ENCODE measurements around the gene EPHA3. TPM values are rescaled to one million over a fixed set of nuclear protein-coding genes. Genes with fewer than 3 reads are reported as not detected.

The EPHA3 gene
- total RNA-seq, 1 donor from 2014 or later = 5.0 TPM

GRCh38 chr3:89280822-89281365, 173.5 kb downstream of the EPHA3 start:
- Histone ChIP-seq H3K79me2 (ENCODE audit: insufficient read depth, low read length) (no peaks in the 10 kb centered on the region), H3K27ac (ENCODE audit: low read depth, low read length) (no peak overlapping the region), H2AFZ (ENCODE audit: low read depth, low read length) (no peak overlapping the region), H3K4me1 (ENCODE audit: insufficient read depth, low read length) (no peaks in the 10 kb centered on the region), H3K9me3 (ENCODE audit: insufficient read depth, low read depth, low read length) (no peaks in the 10 kb centered on the region), H3K9ac (ENCODE audit: low read length) (no peak overlapping the region), H4K20me1 (ENCODE audit: insufficient read depth, low read length) (no peaks in the 10 kb centered on the region), H3K4me3 (ENCODE audit: insufficient read depth, low read depth, low read length) (no peak overlapping the region), H3K27me3 (ENCODE audit: insufficient read depth, low read length) (no peaks in the 10 kb centered on the region), H3K36me3 (ENCODE audit: insufficient read depth, low read length) (no peaks in the 10 kb centered on the region), H3K4me2 (ENCODE audit: low read length) (no peak overlapping the region)
- Mint-ChIP-seq H3K36me3 (ENCODE audit: low read depth, unreplicated experiment) (no peaks in the 10 kb centered on the region), H3K27me3 (ENCODE audit: low read depth, unreplicated experiment) (no peaks in the 10 kb centered on the region), H3K4me1 (ENCODE audit: low read depth, unreplicated experiment) (peaks cover 3% of the 10 kb centered on the region), H3K9me3 (ENCODE audit: unreplicated experiment) (no peaks in the 10 kb centered on the region), H3K4me3 (ENCODE audit: unreplicated experiment) (no peak overlapping the region), H3K27ac (ENCODE audit: unreplicated experiment) (no peak overlapping the region)
- FAIRE-seq (no peak), DNase-seq (ENCODE audit: low read depth) (no peak)
- no peak for TF ChIP-seq EZH2 (IDR thresholded peaks at IDR 0.05; ENCODE audit: insufficient read depth, low read length)
- no peak for TF ChIP-seq CTCF (IDR thresholded peaks at IDR 0.05; ENCODE audit: insufficient read depth, low read depth, low read length)

GRCh38 chr3:89287902-89288508, 180.6 kb downstream of the EPHA3 start:
- H3K27ac ChIP-seq (ENCODE audit: low read depth, low read length) = no peak overlapping the region
- H2AFZ ChIP-seq (ENCODE audit: low read depth, low read length) = no peak overlapping the region
- TF ChIP-seq CTCF (IDR thresholded peaks at IDR 0.05; ENCODE audit: insufficient read depth, low read depth, low read length) = no peak
- TF ChIP-seq EZH2 (IDR thresholded peaks at IDR 0.05; ENCODE audit: insufficient read depth, low read length) = no peak
- no peak overlapping the region for H3K4me2 ChIP-seq (ENCODE audit: low read length)
- no peaks in the 10 kb centered on the region for H3K27me3 ChIP-seq (ENCODE audit: insufficient read depth, low read length)
- H3K4me3 ChIP-seq (ENCODE audit: insufficient read depth, low read depth, low read length) = no peak overlapping the region
- FAIRE-seq = no peak
- no peaks in the 10 kb centered on the region for H3K9me3 Mint-ChIP-seq (ENCODE audit: unreplicated experiment)
- H3K36me3 ChIP-seq (ENCODE audit: insufficient read depth, low read length) = no peaks in the 10 kb centered on the region
- no peak overlapping the region for H3K4me3 Mint-ChIP-seq (ENCODE audit: unreplicated experiment)
- no peaks in the 10 kb centered on the region for H3K36me3 Mint-ChIP-seq (ENCODE audit: low read depth, unreplicated experiment)
- no peak overlapping the region for H3K27ac Mint-ChIP-seq (ENCODE audit: unreplicated experiment)
- no peaks in the 10 kb centered on the region for H3K9me3 ChIP-seq (ENCODE audit: insufficient read depth, low read depth, low read length)
- DNase-seq (ENCODE audit: low read depth) = no peak
- H3K4me1 ChIP-seq (ENCODE audit: insufficient read depth, low read length) = no peaks in the 10 kb centered on the region
- no peaks in the 10 kb centered on the region for H3K79me2 ChIP-seq (ENCODE audit: insufficient read depth, low read length)
- no peaks in the 10 kb centered on the region for H3K27me3 Mint-ChIP-seq (ENCODE audit: low read depth, unreplicated experiment)
- H3K4me1 Mint-ChIP-seq (ENCODE audit: low read depth, unreplicated experiment) = no peaks in the 10 kb centered on the region
- no peak overlapping the region for H3K9ac ChIP-seq (ENCODE audit: low read length)
- H4K20me1 ChIP-seq (ENCODE audit: insufficient read depth, low read length) = no peaks in the 10 kb centered on the region

GRCh38 chr3:89289574-89290190, 182.3 kb downstream of the EPHA3 start:
- Histone ChIP-seq H3K9ac (ENCODE audit: low read length) (no peak overlapping the region), H3K9me3 (ENCODE audit: insufficient read depth, low read depth, low read length) (no peaks in the 10 kb centered on the region), H3K4me3 (ENCODE audit: insufficient read depth, low read depth, low read length) (no peak overlapping the region), H4K20me1 (ENCODE audit: insufficient read depth, low read length) (no peaks in the 10 kb centered on the region), H3K27me3 (ENCODE audit: insufficient read depth, low read length) (no peaks in the 10 kb centered on the region), H3K4me2 (ENCODE audit: low read length) (no peak overlapping the region), H3K36me3 (ENCODE audit: insufficient read depth, low read length) (no peaks in the 10 kb centered on the region), H3K4me1 (ENCODE audit: insufficient read depth, low read length) (no peaks in the 10 kb centered on the region), H3K27ac (ENCODE audit: low read depth, low read length) (no peak overlapping the region), H2AFZ (ENCODE audit: low read depth, low read length) (no peak overlapping the region), H3K79me2 (ENCODE audit: insufficient read depth, low read length) (no peaks in the 10 kb centered on the region)
- TF ChIP-seq CTCF (IDR thresholded peaks at IDR 0.05; ENCODE audit: insufficient read depth, low read depth, low read length) = no peak
- TF ChIP-seq EZH2 (IDR thresholded peaks at IDR 0.05; ENCODE audit: insufficient read depth, low read length) = no peak
- H3K27ac Mint-ChIP-seq (ENCODE audit: unreplicated experiment) = no peak overlapping the region
- no peak overlapping the region for H3K4me3 Mint-ChIP-seq (ENCODE audit: unreplicated experiment)
- no peaks in the 10 kb centered on the region for H3K4me1 Mint-ChIP-seq (ENCODE audit: low read depth, unreplicated experiment)
- H3K9me3 Mint-ChIP-seq (ENCODE audit: unreplicated experiment) = no peaks in the 10 kb centered on the region
- no peaks in the 10 kb centered on the region for H3K36me3 Mint-ChIP-seq (ENCODE audit: low read depth, unreplicated experiment)
- FAIRE-seq (no peak), DNase-seq (ENCODE audit: low read depth) (no peak)
- H3K27me3 Mint-ChIP-seq (ENCODE audit: low read depth, unreplicated experiment) = no peaks in the 10 kb centered on the region

Measured in astrocyte (in vitro differentiated cells and primary cell).